CD4-positive, alpha-beta T cell treated with Interleukin-10 for 1 hour (primary cell): ENCODE data around the gene MROH2A.

Source experiments
- DNase-seq: peaks from one replicate; pipeline ENCODE4 v3.0.0-alpha.2; 2020

Gene MROH2A

DNA sequence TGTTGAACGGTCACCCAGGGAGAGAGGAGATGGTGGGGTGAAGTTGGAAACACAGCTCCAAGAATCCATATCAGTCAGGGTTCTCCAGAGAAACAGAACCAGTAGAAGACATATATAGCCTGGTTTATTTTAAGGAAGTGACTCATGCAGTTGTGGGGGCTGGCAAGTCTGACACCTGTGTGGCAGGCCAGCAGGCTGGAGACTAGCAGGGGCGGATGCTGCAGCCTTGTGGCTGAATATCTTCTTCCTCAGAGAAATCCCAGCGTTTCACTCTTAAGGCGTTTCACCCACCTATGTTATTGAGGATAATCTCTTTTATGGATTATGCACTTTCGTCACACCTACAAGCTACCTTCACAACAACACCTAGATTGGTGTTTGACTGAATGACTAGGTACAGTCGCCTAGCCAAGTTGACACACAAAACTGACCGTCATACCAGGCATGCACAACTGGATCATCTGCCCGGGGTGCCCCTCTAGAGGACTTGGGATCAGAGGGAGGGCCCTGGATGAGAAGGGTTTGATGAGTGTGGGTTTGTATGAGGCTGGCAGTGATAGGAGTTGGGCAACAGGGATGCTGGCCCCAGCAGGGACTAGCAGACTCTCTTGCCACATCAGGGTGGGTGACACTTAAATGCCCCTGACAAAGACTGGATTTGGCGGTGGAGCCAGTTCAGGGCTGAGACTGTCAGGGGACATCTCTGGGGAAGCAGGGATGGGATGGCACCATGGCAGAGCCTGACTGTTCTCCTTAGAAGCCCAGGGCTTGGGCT, 23.4 kb downstream of the MROH2A start:
- DNase-seq: no peak

DNA sequence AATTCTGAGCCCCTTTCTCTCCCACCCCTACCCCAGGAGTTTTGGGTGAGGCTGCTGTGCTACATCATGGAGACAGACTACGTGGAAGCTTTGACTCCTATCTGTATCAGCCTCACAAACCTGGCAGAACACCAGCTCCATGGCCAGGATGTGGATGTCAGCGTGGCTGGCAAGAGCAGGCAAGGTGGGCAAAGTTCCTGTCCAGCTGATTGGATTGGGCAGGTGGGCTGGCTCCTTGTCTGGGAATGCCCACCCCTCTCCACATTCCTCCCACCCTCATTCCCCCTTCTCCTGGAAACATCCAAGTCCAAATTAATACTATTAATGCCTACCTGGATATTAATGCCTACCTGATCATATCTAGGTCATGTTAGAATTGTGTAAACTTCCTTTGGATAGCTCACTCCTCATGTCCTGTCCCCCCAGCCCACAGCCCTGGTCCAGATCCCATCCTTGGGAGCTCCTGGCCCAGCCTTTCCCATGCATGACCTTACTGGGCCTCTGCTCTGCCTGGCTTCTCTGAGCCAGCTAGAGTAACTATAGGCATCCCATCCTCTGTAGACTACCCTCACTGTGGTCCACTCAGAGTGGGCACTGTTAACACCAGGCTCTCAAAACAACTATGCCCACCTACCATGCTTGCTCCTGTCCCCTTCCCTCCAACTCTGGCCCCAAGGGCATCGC, 24.1 kb downstream of the MROH2A start:
- DNase-seq: no peak

DNA sequence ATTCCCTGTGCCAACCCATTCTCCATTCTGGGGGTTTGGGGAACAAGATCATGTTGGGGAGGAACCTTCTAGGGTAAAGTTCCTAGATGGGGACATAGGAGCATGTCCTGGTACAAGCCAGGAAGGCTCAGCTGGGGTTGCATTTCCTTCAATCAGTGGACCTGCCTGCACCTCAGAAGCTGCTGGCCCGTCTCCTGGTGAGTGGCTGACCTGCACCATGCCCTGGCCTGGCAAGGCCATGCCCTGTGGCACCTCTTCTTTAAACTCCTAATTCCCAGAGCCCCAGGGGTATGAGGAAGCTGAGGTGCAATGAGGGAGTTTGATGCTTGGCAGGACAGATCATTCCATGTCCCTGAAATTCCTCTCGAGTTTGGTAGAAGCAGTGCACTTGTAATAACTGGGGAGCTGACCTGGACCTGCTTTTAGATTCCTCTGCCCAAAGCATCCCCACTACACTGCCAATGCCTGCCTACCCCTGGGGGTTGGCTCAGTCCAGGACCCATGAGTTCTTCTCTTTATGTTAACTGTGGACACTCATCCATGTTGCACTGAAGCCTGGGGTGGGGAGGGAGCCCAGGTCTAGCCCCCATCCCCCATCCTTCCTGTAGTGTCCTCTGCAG, 25.3 kb downstream of the MROH2A start:
- DNase-seq: no peak

DNA sequence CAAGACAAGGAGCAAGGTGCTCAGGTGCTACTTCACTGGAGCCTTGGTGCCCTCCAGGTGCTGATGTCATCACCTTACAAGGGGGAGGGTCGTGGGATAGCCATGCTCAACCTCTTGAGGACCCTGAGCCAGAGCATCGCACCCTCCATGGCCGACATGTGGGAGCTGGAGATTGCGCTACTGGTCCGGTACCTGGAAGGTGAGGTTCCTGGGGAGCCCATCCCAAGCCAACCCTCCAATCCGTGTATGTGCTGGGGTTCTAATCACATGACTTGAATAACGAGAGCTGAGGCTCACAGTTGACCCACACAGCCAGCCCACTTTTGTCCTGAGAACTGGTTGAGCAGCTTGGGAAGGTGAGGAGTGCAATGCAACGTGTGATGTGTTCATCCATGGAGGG, 25.9 kb downstream of the MROH2A start:
- DNase-seq: no peak

DNA sequence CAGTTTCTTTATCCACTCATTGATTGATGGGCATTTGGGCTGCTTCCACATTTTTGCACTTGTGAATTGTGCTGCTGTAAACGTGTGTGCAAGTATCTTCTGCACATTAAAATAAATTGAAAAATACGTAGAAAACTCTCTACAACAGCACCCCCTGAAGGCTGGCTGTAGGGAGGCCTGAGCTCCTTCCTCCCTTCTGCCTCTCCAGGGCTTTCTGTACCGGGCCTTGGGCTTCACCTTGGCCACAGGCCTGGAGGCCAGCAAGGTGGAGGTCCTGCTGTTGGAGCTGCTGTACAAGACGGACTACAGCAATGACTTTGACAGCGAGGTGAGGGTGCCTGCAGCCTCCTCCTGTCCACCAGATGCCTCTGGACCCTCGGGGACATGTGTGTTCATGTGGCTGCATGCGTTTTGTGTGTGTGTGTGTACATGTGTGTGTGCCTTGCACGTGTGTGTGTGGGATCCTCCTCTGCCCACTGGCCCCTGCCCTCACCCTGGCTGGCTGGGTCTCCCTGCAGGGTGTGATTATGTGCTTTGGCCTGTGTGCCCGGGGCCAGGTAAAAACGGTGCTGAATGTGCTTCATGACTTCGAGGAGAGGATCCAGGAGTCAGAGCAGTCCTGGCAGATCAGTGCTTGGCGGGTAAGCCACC, 29.2 kb downstream of the MROH2A start:
- no peak for DNase-seq

DNA sequence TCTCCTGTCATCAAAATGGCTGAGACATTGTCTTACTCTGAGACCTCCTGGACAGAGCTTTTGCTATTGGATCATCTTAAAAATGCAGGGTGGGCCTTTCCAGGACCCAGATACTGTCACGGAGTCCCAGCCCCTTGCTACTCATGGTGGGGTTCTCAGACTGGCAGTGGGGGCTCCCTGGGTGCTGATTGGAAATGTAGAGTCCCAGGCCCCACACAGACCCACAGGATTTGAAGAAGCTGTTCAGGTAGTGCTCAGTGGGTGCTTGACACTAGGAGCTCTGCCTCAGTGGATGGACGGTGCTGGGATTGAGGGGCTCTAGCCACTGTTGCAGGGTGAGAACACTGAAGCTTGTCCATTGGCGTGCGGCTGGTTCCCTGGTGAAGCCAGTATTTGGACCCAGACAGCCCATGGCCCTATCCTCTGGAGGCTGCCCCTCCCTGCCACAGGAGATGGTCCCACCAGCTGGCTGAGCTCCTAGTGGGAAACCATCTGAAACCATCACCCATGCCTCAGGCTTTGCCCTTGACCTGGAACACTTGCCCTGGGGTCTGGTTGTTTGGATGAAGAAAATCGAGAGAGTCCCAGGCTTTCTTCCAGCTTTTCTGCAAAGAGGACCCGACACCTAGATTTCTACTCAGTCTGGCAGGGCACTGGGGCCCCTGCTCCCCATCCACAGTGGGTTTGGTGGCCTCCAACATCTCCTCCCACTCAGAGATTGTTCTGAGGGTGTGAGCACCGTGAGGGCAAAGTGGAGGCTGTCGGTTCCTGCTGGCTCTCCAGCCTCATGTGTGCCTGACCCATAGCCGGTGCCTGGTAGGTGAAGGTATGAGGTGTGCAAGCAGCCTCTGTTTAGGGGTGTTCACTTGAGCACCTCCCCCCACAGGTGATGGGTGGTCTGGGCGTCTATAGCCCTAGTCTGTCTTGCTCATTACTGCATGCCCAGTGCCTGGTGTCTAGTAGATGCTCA, 30.1 kb downstream of the MROH2A start:
- no peak for DNase-seq

DNA sequence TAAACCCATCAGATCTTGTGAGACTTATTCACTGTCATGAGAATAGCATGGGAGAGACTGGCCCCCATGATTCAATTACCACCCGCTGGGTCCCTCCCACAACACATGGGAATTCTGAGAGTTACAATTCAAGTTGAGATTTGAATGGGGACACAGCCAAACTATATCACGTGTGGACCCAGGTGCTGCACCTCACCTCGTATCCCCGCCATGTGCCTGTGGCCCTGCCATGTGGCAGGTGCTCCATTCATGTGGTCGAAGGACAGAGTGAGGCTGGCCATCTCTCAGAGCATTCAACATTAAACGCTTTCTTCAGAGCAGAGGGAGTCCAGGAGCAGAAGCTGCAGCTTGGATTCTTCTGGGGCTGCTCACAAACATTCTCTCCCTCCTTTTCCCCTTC, 32.3 kb downstream of the MROH2A start:
- no peak for DNase-seq

DNA sequence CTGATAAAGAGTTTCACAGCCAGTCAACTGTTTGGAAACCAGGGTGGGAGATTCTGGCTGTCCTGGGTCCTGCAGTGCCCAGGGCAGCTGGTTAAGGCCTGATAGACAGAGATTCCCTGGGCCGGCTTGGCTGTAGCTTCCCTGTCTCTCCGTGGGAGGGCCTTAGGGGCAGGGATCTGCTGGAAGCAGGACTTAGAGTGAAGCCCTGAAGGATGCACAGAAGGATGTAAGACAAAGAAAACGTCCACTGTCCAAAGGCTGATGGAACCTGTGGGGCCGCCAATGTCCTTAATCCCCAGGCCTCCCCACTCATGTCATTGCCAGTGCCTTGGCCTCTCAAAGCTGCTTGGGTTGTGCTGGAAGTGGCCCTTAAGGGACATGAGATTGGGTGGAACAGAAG, 33.0 kb downstream of the MROH2A start:
- DNase-seq: no peak

DNA sequence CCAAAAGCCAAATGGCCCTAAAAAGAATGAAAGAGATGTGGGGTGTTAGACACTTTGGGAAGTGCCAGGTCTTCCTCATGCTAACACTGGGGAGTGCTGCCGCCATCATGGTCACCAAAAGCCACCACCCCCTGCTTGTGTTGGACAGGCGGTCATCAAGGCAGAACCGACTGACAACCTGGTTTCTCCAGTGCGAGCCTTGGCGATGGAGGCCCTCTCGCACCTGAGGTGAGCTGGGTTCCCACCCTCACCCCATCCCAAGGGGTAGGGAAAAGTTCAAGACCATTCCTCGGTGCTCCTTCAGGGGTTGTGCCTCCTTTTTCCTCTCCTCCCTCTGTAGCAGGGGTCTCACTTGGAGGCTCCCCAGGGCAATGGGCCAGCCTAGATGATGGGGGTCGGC, 33.6 kb downstream of the MROH2A start:
- DNase-seq: no peak

DNA sequence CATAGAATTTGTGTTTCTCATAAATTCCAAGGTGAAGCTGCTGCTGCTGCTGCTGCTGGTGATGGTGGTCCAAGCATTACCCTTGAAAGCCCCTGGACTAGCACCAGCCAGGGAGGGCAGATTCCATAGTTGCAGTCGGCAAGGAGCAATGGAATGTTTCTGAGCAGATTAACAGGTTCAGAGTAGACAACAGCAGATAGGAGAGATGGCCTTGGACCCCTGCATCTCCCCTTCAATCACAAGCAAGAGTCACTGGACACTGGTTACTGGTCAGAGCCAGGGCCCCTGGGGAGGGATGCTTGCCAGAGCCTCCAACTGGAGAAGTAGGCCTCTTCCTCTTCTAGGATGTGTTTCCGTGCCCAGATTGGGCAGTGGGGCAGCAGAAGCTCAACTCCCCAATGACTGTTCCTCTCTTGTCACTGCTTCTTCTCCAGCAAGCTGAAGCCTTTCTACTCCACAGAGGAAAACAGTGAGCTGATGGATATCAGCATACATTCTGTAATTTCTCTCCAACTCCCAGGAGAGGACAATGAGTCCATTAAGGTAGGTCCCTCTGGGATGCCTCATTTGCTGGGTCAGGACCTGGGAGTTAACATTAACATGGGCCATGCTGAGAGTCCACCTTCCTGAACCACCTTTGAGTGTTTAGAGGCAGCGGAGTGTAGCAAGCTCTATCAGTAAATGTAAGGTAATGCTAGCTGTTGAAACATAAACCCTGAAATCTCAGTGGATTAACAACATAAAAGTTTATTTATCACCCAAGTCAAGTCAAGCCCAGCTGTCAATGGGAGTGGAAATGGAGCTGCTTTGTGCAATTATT, 35.3 kb downstream of the MROH2A start:
- no peak for DNase-seq

DNA sequence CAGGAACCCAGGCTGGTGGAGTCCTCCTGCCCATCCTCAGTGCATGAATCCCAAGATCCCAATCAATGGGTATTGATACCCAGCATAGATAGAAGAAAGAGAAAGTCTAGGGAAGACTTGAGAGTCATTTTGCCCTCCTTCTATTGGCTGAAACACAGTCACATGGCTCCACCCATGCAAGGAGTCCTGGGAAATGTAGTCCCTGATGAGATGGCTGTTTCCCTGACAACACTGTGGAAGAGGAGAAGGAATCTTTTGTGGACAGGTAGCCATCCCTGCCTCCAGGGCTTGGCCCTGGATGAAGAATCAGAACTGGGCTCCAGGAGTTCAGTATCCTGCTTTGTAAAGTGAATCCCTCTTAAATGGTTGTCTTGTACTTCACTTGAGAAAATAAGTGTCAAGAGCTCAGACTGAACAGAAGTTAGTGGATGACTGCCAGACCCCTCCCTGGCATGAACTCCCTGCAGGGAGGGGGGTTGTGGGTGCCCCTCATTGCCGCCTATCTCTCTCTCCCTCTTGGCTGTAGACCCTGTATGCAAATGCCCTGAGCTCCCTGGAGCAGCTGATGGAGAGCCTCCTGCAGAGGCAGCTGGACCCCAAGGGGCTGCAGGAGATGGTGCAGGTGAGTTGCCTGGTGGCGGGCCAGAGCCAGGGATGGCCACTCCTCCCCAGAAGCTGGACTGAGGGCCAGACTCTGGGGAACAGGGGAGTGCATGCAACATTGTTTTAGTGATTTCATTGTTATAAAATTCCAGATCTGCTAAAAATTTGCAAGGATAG, 36.1 kb downstream of the MROH2A start:
- no peak for DNase-seq

DNA sequence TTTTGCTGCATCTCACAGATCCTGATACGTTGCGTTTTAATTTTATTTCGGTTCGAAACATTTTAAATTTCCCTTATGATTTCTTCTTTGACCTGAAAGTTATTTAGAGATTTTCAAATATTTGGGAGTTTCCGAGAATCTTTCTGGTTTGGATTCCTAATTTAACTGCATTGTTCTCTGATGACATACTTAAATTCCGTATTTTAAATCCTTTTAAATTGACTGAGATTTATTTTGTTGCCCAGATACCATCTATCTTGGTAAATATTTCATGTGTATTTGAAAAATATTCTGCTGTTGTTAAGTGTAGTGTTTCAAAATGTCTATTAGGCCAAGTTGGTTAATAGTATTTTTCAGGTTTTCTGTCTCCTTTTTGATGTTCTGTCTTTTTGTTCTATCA, 37.7 kb downstream of the MROH2A start:
- no peak for DNase-seq

DNA sequence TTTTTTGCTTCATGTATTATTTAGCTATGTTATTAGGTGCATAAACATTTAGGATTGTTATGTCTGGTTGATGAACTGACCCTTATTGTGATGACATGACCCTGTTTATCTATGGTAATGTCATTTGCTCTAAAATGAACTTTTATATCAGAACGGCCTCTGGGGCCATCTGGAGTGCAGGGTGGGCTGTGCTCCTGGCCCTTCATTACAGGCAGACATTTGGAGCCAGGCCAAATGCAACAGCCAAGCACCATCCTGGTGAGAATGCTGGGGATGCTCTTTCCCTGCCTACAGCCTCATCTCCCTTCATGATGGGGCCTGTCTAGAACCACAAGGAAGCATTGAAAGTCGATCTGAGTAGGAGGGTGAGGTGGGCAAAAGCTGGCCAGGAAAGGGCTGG, 38.2 kb downstream of the MROH2A start:
- no peak for DNase-seq

DNA sequence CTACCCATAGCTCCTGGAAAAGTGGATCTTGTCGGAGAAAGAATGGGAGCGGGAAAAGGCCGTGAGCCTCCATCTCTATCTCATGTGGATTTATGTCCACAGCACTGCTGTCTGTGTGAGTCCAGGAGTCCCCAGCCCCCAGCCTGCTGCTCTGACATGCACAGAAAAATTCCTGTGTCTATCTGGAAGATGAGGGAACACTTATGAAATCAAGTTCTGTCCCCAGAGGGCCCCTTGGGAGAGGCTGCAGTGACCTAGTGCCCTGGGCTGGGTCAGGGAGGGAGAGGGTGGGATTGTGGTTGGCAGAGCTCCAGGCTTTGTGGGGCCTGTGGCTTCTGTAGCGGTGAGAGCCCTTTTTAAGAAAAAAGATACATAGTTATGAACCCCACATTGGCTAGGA, 38.6 kb downstream of the MROH2A start:
- no peak for DNase-seq

DNA sequence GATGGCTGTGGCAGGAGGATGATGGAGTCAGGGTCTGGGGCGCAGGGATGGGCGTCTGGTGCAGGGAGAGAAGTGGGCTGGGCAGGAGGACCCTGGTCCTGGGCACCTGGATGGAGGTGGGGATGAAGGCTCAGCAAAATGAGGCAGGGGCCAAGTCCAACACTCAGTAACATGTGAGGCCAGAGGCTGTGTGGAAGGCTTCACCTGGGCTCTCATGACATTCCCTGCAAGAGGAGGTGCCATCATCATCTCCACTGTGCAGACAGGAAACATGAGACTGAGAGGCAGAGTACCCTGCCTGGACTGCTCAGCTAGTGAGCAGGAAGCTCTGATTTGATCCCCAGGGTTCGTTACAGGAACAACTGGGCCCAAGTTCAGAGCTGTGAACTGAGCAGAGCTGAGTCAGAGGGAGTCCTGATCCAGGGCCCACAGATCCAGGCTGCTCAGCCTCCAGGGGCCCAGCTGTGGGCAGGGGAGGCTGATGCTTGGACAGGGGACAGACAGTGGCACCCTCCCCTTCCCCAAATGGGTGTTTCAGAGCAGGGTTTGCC, 39.3 kb downstream of the MROH2A start:
- no peak for DNase-seq

DNA sequence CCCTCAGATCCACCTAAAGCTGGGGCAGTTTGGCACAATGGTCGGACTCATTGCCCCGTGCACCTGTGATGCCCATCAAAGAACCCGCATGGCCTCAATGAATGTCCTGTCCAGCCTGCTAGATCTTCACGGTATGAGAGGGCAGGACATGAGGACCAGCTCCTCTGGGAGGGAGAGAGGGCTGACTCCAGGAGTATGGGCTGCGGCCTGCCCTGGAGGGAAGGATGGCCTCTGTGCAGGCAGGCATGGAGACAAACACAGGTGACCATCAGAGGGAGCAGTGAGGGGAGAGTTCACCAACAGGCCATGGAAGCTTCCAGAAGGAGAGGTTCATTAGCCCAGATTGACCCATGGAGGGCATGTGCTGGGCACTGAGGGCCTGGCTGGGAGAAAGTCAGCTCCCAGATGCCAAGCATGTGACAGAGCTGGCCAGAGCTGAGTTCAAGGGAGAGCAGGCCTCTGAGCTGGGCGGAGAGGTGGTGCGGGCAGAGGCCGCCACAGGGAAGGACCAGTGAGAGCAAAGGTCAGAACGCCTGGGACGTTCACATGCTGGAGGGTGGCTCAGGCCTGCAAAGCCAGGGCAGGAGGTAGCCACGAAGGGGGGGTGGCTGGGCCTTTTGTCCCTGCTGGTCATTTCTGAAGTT, 40.0 kb downstream of the MROH2A start:
- DNase-seq: no peak

DNA sequence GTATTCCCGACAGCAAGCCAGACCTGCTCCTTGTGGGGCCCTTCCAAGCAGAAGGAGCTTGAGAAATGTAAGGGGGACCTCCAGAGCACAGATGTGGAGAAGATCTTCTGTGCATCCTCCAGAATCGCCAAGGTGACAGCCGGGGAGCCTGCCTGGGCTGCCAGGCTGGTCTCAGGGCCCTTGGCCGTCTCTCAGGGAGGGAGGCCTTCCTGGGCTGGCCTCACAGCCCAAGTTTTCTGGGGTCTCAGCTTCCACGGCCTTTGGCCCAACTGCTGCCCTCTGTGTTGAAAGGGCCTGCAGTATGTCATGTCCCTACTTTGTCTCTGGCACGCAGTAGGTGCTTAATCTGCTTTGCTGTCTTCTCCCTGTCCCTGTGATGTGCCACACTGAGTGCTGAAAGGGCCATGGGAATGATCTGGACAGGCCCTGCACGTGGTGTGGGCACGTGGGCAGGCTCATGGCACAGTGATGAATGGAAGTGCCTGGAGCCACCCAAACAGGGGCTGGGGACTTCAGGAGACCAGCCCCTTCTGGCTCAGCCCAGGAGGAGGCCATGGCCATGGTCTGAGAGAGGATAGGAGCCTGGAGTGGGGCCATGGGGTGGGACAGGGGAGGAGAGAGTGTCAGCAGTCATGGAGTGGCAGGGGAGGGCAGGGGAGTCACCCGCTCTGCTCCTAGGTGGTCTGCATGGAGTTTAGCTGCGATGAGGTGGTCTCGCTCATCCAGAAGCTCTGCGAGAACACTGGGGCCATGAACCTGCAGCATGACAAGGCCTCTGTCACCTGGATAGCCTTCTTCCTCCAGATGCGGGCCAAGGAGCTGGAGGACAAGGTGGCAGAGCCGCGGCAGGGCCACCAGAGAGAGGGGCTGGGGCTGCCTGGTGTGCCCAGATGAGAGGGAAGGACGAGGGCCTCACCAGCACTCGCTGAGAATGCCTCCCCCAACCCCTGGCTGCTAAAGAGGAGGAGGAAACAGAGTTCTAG, 40.8 kb downstream of the MROH2A start:
- no peak for DNase-seq

DNA sequence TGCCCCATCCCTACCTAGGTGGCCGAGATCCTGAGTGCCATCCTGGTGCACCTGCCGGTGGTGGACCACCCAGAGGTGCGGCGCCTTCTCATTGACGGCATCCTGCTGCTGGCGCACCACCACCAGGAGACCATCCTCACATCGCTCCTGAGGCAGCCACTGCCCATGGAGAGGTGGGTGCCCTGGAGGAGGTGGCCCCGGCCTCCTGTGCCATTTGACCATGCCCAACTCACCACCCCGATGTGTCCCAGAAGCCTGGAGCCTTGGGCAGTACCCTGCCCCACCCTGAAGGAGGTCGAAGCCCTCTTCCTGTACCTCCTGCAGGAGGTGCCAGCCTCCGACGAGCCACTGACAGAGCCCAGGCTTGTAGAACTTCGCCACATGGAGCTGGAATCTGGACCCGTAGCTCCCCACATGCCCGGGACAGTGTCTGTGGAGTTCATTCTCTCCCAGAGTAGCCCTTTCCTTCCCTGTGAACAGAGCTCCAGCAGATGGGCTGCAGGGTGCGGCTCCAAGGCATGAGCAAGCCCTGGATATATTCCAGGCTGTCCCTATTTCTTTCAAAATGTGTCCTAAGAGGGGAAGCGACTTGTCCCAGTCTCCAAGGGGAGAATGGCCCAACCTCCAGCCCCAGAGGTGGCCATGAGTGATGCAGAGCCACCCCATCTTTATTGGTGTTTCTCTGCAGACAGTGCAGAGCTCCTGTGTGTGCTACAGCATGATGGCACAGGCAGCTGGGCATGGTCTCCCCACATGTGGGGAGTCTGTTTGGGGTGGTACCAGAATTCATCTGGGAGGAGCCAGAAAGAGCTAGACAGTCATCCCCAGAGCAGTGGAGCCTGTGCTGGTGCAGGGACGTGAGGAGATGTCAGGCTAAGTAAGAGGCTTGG, 42.0 kb downstream of the MROH2A start:
- DNase-seq: no peak
